HEK293 (cell line): Measurements from ENCODE around the gene CHD5.
A peak's percentile ranks its signal among the peaks of the same experiment; 100 is the strongest.

Source experiments
- CTCF ChIA-PET: fragments of 350-600 bp; formaldehyde crosslinking; extraction: SDS; loops from one replicate; lab custom pipeline; 2021; ENCODE audit warnings: antibody characterized with exemption; lab: Yijun Ruan, JAX
- POLR2A ChIA-PET: fragments of 300-600 bp; formaldehyde crosslinking; extraction: SDS; loops from one replicate; lab custom pipeline; 2020; ENCODE audit warnings: antibody characterized with exemption, inconsistent platforms; lab: Yijun Ruan, JAX
- H3K27ac ChIP-seq: fragments of 200-500 bp; sonication (Bioruptor generic); 2 replicates; pipeline ENCODE4 v1.5.1; 2014; ENCODE audit warnings: low read depth, low read length, control low read depth, inconsistent platforms; ENCODE audit errors: extremely low read depth
- H3K36me3 ChIP-seq, 2 experiments: fragments of 200-500 bp in 1 of 2; sonication (Bioruptor generic) in 1 of 2; 1 replicate in 1 of 2; 2 replicates in 1 of 2; pipeline ENCODE4 v1.5.1; 2014 to 2017; ENCODE audit warnings: inconsistent platforms in 2 of 2, low read length in 2 of 2; ENCODE audit not compliant: control insufficient read depth in 2 of 2, insufficient read depth in 1 of 2
- H3K4me1 ChIP-seq: fragments of 200-500 bp; sonication (Bioruptor generic); 2 replicates; pipeline ENCODE4 v1.5.1; 2014; ENCODE audit warnings: mild to moderate bottlenecking, low read length, inconsistent platforms; ENCODE audit not compliant: control insufficient read depth, insufficient read depth
- H3K4me3 ChIP-seq: 2 replicates; pipeline ENCODE4 v1.5.1; 2011; ENCODE audit warnings: low read depth, mild to moderate bottlenecking, control low read depth, low read length, moderate library complexity
- H3K9me3 ChIP-seq: fragments of 200-500 bp; sonication (Bioruptor generic); 2 replicates; pipeline ENCODE4 v1.5.1; 2014; ENCODE audit warnings: low read depth, low read length, inconsistent platforms; ENCODE audit not compliant: control insufficient read depth, insufficient read depth
- BCL11A ChIP-seq: fragments of 450-650 bp; formaldehyde crosslinking; IDR thresholded peaks from 2 replicates; pipeline ENCODE4 v1.5.1; 2016; ENCODE audit warnings: low read depth, missing biosample characterization, missing genetic modification characterization
- GFI1B ChIP-seq: fragments of 450-650 bp; formaldehyde crosslinking; IDR thresholded peaks from 2 replicates; pipeline ENCODE4 v1.5.1; 2016; ENCODE audit warnings: missing biosample characterization, missing genetic modification characterization
- GLIS2 ChIP-seq: fragments of 450-650 bp; formaldehyde crosslinking; IDR thresholded peaks from 2 replicates; pipeline ENCODE4 v1.5.1; 2016; ENCODE audit warnings: missing biosample characterization, missing genetic modification characterization
- SALL2 ChIP-seq: fragments of 450-650 bp; formaldehyde crosslinking; IDR thresholded peaks from 2 replicates; pipeline ENCODE4 v1.5.0; 2017; ENCODE audit warnings: missing biosample characterization, mild to moderate bottlenecking, missing genetic modification characterization, borderline replicate concordance
- SP7 ChIP-seq: fragments of 450-650 bp; formaldehyde crosslinking; IDR thresholded peaks from 2 replicates; pipeline ENCODE4 v1.5.1; 2016; ENCODE audit warnings: missing biosample characterization, missing genetic modification characterization
- TRIM28 ChIP-seq: IDR thresholded peaks from 2 replicates; pipeline ENCODE4 v1.6.1; 2011; ENCODE audit warnings: low read length, control low read depth, borderline replicate concordance
- WT1 ChIP-seq: fragments of 450-650 bp; formaldehyde crosslinking; IDR thresholded peaks from 2 replicates; pipeline ENCODE4 v1.5.1; 2016; ENCODE audit warnings: missing biosample characterization, missing genetic modification characterization
- YY2 ChIP-seq: fragments of 450-650 bp; formaldehyde crosslinking; IDR thresholded peaks from 2 replicates; pipeline ENCODE4 v1.5.1; 2016; ENCODE audit warnings: missing biosample characterization, missing genetic modification characterization
- ZBTB17 ChIP-seq: fragments of 450-650 bp; formaldehyde crosslinking; IDR thresholded peaks from 2 replicates; pipeline ENCODE4 v1.5.1; 2016; ENCODE audit warnings: missing biosample characterization, missing genetic modification characterization
- ZBTB7A ChIP-seq: fragments of 450-650 bp; formaldehyde crosslinking; IDR thresholded peaks from 2 replicates; pipeline ENCODE4 v1.5.1; 2016; ENCODE audit warnings: low read depth, missing biosample characterization, missing genetic modification characterization
- ZNF112 ChIP-seq: fragments of 450-650 bp; formaldehyde crosslinking; IDR thresholded peaks from 2 replicates; pipeline ENCODE4 v1.5.0; 2017; ENCODE audit warnings: missing biosample characterization, missing genetic modification characterization
- ZNF114 ChIP-seq: fragments of 450-650 bp; formaldehyde crosslinking; IDR thresholded peaks from 2 replicates; pipeline ENCODE4 v1.5.0; 2017; ENCODE audit warnings: missing biosample characterization, missing genetic modification characterization
- ZNF148 ChIP-seq: fragments of 450-650 bp; formaldehyde crosslinking; IDR thresholded peaks from 2 replicates; pipeline ENCODE4 v1.5.0; 2017; ENCODE audit warnings: missing biosample characterization, missing genetic modification characterization, borderline replicate concordance
- ZNF169 ChIP-seq: fragments of 450-650 bp; formaldehyde crosslinking; IDR thresholded peaks from 2 replicates; pipeline ENCODE4 v1.5.1; 2016; ENCODE audit warnings: missing biosample characterization, missing genetic modification characterization
- ZNF223 ChIP-seq: fragments of 450-650 bp; formaldehyde crosslinking; IDR thresholded peaks from 2 replicates; pipeline ENCODE4 v1.5.1; 2016; ENCODE audit warnings: missing biosample characterization, missing genetic modification characterization
- ZNF311 ChIP-seq: fragments of 450-650 bp; formaldehyde crosslinking; IDR thresholded peaks from 2 replicates; pipeline ENCODE4 v1.5.1; 2017; ENCODE audit warnings: missing biosample characterization, missing genetic modification characterization, borderline replicate concordance
- ZNF366 ChIP-seq: fragments of 450-650 bp; formaldehyde crosslinking; conservative IDR thresholded peaks from 2 replicates; pipeline ENCODE4 v1.5.1; 2016; ENCODE audit warnings: missing biosample characterization, missing genetic modification characterization
- ZNF416 ChIP-seq: fragments of 450-650 bp; formaldehyde crosslinking; IDR thresholded peaks from 2 replicates; pipeline ENCODE4 v1.5.1; 2016; ENCODE audit warnings: missing biosample characterization, missing genetic modification characterization
- ZNF433 ChIP-seq: fragments of 450-650 bp; formaldehyde crosslinking; IDR thresholded peaks from 2 replicates; pipeline ENCODE4 v1.5.1; 2016; ENCODE audit warnings: missing biosample characterization, missing genetic modification characterization, low read depth
- ZNF658 ChIP-seq: fragments of 450-650 bp; formaldehyde crosslinking; IDR thresholded peaks from 2 replicates; pipeline ENCODE4; 2016; ENCODE audit warnings: missing biosample characterization, missing genetic modification characterization
- ZNF707 ChIP-seq: fragments of 450-650 bp; formaldehyde crosslinking; IDR thresholded peaks from 2 replicates; pipeline ENCODE4 v1.5.1; 2016; ENCODE audit warnings: missing biosample characterization, missing genetic modification characterization
- ZNF747 ChIP-seq: fragments of 450-650 bp; formaldehyde crosslinking; IDR thresholded peaks from 2 replicates; pipeline ENCODE4 v1.5.1; 2016; ENCODE audit warnings: missing biosample characterization, missing genetic modification characterization
- ZNF76 ChIP-seq: fragments of 450-650 bp; formaldehyde crosslinking; IDR thresholded peaks from 2 replicates; pipeline ENCODE4; 2016; ENCODE audit warnings: low read depth, missing biosample characterization, missing genetic modification characterization, borderline replicate concordance
- ZNF776 ChIP-seq: fragments of 450-650 bp; formaldehyde crosslinking; IDR thresholded peaks from 2 replicates; pipeline ENCODE4 v1.5.0; 2017; ENCODE audit warnings: missing biosample characterization, missing genetic modification characterization, borderline replicate concordance
- ZNF785 ChIP-seq: fragments of 450-650 bp; formaldehyde crosslinking; IDR thresholded peaks from 2 replicates; pipeline ENCODE4 v1.5.1; 2016; ENCODE audit warnings: missing biosample characterization, missing genetic modification characterization
- ZSCAN30 ChIP-seq: fragments of 450-650 bp; IDR thresholded peaks from 2 replicates; pipeline ENCODE4 v1.5.1; 2018; ENCODE audit warnings: missing biosample characterization, mild to moderate bottlenecking, missing genetic modification characterization, moderate library complexity
- TF ChIP-seq, protein P1 (sequence below): fragments of 450-650 bp; formaldehyde crosslinking; conservative IDR thresholded peaks from 2 replicates; pipeline ENCODE4 v1.5.1; 2016; ENCODE audit warnings: low read depth, missing biosample characterization, missing genetic modification characterization
- TF ChIP-seq, protein P2 (sequence below): fragments of 450-650 bp; formaldehyde crosslinking; IDR thresholded peaks from 2 replicates; pipeline ENCODE4 v1.5.1; 2017; ENCODE audit warnings: missing biosample characterization, missing genetic modification characterization
- TF ChIP-seq, protein P3 (sequence below): fragments of 450-650 bp; formaldehyde crosslinking; IDR thresholded peaks from 2 replicates; pipeline ENCODE4 v1.5.1; 2016; ENCODE audit warnings: missing biosample characterization, missing genetic modification characterization

CHD5 gene

GRCh38 chr1:6108476-6108875, 71.6 kb downstream of the CHD5 start (continued):
- TF ChIP-seq, protein P1, sequence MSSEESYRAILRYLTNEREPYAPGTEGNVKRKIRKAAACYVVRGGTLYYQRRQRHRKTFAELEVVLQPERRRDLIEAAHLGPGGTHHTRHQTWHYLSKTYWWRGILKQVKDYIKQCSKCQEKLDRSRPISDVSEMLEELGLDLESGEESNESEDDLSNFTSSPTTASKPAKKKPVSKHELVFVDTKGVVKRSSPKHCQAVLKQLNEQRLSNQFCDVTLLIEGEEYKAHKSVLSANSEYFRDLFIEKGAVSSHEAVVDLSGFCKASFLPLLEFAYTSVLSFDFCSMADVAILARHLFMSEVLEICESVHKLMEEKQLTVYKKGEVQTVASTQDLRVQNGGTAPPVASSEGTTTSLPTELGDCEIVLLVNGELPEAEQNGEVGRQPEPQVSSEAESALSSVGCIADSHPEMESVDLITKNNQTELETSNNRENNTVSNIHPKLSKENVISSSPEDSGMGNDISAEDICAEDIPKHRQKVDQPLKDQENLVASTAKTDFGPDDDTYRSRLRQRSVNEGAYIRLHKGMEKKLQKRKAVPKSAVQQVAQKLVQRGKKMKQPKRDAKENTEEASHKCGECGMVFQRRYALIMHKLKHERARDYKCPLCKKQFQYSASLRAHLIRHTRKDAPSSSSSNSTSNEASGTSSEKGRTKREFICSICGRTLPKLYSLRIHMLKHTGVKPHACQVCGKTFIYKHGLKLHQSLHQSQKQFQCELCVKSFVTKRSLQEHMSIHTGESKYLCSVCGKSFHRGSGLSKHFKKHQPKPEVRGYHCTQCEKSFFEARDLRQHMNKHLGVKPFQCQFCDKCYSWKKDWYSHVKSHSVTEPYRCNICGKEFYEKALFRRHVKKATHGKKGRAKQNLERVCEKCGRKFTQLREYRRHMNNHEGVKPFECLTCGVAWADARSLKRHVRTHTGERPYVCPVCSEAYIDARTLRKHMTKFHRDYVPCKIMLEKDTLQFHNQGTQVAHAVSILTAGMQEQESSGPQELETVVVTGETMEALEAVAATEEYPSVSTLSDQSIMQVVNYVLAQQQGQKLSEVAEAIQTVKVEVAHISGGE (tag by site-specific recombination) = no peak
- TF ChIP-seq ZNF112 (tag by site-specific recombination) (0 out of 2 replicates have a peak, but pooled peaks have one; percentile 46), ZNF148 (tag by site-specific recombination) (0 out of 2 replicates have a peak, but pooled peaks have one; percentile 25), ZSCAN30 (no peak), ZNF416 (tag by site-specific recombination) (peak; percentile 59; the same call in 1 of the 2 replicates), ZNF776 (tag by site-specific recombination) (0 out of 2 replicates have a peak, but pooled peaks have one; percentile 53), ZNF114 (tag by site-specific recombination) (0 out of 2 replicates have a peak, but pooled peaks have one; percentile 19), ZNF366 (tag by site-specific recombination) (peak; percentile 100), ZNF785 (tag by site-specific recombination) (peak; percentile 80), GFI1B (no peak), GLIS2 (no peak), ZNF747 (tag by site-specific recombination) (0 out of 2 replicates have a peak, but pooled peaks have one; percentile 15), ZNF658 (tag by site-specific recombination) (no peak), YY2 (tag by site-specific recombination) (peak; percentile 73), ZNF311 (tag by site-specific recombination) (0 out of 2 replicates have a peak, but pooled peaks have one; percentile 63), SALL2 (peak; percentile 76)

DNA sequence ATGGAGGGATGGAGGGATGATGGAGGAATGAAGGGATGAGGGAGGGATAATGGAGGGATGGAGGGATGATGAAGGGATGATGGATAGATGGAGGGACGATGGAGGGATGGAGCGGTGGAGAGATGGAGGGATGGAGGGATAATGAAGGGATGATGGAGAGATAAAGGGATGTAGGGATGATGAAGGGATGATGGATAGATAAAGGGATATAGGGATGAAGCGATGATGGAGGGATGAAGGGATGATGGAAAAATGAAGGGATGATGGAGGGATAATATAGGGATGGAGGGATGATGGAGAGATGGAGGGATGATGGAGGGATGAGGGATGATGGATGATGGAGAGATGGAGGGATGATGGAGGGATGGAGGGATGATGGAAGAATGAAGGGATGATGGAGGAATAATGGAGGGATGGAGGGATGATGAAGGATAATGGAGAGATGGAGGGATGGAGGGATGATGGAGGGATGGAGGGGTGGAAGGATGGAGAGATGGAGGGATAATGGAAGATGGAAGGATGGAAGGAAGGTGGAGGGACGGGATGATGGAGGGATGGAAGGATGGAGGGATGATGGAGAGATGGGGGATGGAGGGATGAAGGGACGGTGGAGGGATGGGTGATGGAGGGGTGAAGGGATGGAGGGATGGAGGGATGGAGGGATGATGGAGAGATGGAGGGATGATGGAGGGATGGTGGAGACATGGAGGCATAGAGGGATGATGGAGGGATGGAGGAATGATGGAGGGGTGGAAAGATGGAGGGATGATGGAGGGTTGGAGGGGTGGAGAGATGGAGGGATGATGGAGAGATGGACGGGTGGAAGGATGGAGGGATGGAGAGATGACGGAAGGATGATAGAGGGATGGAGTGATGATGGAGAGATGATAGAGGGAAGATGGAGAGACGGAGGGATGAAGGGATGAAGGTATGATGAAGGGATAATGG, 72.4 kb downstream of the CHD5 start:
- Histone ChIP-seq H3K9me3 (no peaks in the 10 kb centered on the region), H3K27ac (no peak overlapping the region), H3K4me3 (no peak overlapping the region), H3K36me3 (no peaks in the 10 kb centered on the region), H3K4me1 (no peaks in the 10 kb centered on the region)
- ChIA-PET CTCF (no interaction called here), POLR2A (no interaction called here)
- TF ChIP-seq ZNF76 (tag by site-specific recombination) = no peak
- TF ChIP-seq ZNF433 (tag by site-specific recombination) = no peak
- TF ChIP-seq, protein P2, sequence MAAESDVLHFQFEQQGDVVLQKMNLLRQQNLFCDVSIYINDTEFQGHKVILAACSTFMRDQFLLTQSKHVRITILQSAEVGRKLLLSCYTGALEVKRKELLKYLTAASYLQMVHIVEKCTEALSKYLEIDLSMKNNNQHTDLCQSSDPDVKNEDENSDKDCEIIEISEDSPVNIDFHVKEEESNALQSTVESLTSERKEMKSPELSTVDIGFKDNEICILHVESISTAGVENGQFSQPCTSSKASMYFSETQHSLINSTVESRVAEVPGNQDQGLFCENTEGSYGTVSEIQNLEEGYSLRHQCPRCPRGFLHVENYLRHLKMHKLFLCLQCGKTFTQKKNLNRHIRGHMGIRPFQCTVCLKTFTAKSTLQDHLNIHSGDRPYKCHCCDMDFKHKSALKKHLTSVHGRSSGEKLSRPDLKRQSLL = peak; percentile 99
- 0 out of 2 replicates have a peak, but pooled peaks have one; percentile 13 for TF ChIP-seq ZNF169 (tag by site-specific recombination)
- TF ChIP-seq ZNF366 (tag by site-specific recombination) = peak; percentile 99
- TF ChIP-seq TRIM28 = no peak
- 0 out of 2 replicates have a peak, but pooled peaks have one; percentile 27 for TF ChIP-seq ZBTB7A (tag by site-specific recombination)
- TF ChIP-seq ZNF223 = no peak
- no peak for TF ChIP-seq YY2 (tag by site-specific recombination)
- TF ChIP-seq BCL11A (tag by site-specific recombination) = no peak
- no peak for TF ChIP-seq WT1 (tag by site-specific recombination)
- TF ChIP-seq ZNF707 = peak; percentile 6; the same call in 1 of the 2 replicates
- TF ChIP-seq, protein P3, sequence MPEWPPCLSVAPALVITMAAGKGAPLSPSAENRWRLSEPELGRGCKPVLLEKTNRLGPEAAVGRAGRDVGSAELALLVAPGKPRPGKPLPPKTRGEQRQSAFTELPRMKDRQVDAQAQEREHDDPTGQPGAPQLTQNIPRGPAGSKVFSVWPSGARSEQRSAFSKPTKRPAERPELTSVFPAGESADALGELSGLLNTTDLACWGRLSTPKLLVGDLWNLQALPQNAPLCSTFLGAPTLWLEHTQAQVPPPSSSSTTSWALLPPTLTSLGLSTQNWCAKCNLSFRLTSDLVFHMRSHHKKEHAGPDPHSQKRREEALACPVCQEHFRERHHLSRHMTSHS (tag by site-specific recombination) = peak; percentile 8; the same call in 1 of the 2 replicates
- TF ChIP-seq SP7 (tag by site-specific recombination) = no peak
- no peak for TF ChIP-seq ZBTB17 (tag by site-specific recombination)
